ENCODE results near the gene FAM20C.

DNA sequence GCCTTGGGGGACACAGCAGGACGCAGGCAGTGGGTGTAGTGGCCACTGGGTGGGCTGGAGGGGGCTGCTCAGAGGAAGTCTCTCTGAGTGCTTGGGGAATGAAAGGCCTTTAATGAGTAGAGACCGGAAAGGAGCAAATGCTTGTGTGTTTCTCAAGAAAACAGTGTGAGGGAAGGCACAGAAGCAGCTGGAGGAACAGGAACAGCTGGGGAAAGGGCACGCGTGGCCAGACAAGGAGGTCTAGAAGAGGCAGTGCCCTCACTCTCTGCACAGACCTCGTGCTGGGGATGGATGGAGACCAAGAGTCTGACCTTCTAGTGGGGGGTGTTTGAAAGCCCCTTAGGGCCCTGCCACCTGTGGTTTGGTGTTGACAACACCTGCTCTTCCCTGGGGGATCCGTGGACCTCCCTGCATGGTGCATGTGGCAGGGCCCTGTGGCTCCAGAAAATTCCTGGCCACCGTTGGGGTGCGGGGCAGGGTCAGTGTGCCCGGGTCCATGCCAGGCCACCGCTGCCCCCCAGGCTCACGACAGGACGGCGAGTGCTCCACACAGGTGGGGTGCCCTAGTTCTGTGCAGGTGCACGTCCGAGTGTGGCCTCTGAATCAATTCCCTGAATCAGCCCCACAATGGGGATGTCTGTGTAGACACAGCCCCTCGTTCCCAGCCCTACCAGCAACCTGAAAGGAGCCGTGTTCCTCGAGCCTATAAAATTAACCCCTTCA is 25.9 kb upstream of the FAM20C start:
- TF ChIP-seq CTCF (IDR thresholded peaks at IDR 0.05) = no peak
- no peak for TF ChIP-seq POLR2A (IDR thresholded peaks at IDR 0.05)
- no peak for TF ChIP-seq POLR2AphosphoS5 (IDR thresholded peaks at IDR 0.05)
- no peak for TF ChIP-seq EP300 (IDR thresholded peaks at IDR 0.05)

All from suprapubic skin (tissue), 4 donors.